22Rv1 (cell line): ENCODE measurements around the gene SLC6A13.

Experiments used
- H3K27ac ChIP-seq: fragments of 450-650 bp; 2 replicates; pipeline ENCODE4 v1.5.1; 2017
- ZFX ChIP-seq: fragments of 450-650 bp; IDR thresholded peaks from 2 replicates; pipeline ENCODE4 v1.6.1; 2017; ENCODE audit warnings: antibody characterized with exemption, borderline replicate concordance
- TF ChIP-seq, protein P1 (sequence below): fragments of 450-650 bp; IDR thresholded peaks from 2 replicates; pipeline ENCODE4 v1.5.1; 2017; ENCODE audit warnings: mild to moderate bottlenecking

The SLC6A13 gene

DNA sequence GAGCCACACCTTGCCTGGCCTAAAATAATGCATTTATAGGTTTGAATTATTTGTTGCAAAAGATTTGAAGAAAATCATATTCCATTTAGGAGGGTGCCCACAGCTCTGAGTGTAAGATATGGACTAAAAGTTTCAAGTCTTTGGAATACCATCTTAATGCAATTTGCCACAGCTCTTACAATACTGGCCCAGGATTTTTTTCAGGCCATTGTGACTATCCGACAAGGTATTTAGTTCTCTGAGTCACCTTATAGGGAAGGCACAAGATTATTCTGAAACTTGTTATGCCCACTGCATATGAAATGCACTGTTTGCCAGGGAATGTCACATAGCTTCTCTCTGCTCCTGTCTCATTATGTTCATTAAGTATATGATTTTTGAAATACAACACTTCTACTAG lies 29.6 kb upstream of the SLC6A13 start:
- H3K27ac ChIP-seq: no peak overlapping the region
- TF ChIP-seq, protein P1, sequence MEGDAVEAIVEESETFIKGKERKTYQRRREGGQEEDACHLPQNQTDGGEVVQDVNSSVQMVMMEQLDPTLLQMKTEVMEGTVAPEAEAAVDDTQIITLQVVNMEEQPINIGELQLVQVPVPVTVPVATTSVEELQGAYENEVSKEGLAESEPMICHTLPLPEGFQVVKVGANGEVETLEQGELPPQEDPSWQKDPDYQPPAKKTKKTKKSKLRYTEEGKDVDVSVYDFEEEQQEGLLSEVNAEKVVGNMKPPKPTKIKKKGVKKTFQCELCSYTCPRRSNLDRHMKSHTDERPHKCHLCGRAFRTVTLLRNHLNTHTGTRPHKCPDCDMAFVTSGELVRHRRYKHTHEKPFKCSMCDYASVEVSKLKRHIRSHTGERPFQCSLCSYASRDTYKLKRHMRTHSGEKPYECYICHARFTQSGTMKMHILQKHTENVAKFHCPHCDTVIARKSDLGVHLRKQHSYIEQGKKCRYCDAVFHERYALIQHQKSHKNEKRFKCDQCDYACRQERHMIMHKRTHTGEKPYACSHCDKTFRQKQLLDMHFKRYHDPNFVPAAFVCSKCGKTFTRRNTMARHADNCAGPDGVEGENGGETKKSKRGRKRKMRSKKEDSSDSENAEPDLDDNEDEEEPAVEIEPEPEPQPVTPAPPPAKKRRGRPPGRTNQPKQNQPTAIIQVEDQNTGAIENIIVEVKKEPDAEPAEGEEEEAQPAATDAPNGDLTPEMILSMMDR: no peak
- TF ChIP-seq ZFX: no peak

DNA sequence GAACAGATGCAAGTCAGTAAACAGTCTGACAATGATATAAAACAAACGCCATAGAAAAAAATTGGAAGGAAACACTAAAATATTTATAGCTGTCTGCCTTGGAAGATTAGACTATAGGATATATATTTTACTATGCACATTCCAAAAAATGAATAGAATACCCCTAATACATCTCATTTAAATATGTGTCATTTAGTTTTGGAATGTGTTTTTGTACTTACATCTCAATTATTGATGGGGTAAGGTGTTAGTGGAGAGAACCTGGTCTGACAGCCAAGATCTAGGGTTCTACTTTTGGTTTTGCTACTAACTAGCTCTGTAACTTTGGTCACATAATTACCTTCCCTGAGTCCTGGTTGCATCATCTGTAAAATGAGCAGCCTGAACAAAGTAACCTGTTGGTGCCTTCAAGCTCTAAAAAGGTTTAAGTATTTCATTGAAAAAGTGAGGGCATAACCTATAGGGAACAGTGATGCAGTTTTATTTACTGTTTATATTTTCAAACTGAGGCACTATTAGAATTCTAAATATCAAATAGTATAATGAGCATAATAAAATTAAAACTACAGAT lies 28.6 kb upstream of the SLC6A13 start:
- TF ChIP-seq, protein P1: no peak
- TF ChIP-seq ZFX: no peak

DNA sequence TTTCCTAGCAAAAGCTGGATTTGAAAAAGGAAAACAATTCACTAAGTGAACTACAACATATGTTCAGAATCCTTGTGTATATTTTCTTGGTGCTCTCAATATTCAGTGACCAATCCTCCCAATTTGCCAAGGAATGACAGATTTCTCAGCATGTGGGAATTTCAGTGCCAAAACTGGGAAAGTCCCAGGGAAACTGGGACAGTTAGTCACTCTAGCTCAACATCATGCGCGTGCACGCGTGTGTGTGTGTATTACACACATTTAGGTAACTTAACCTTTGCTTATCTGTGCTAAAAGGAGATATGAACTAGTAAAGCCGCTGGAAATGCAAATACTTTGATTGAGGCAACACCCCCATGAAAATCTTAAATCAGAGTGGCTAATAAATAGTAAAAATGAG lies 26.1 kb upstream of the SLC6A13 start:
- TF ChIP-seq, protein P1: no peak
- TF ChIP-seq ZFX: no peak
- no peak overlapping the region for H3K27ac ChIP-seq

More for the DNA sequence above, 28.6 kb upstream of the SLC6A13 start:
- no peak overlapping the region for H3K27ac ChIP-seq

DNA sequence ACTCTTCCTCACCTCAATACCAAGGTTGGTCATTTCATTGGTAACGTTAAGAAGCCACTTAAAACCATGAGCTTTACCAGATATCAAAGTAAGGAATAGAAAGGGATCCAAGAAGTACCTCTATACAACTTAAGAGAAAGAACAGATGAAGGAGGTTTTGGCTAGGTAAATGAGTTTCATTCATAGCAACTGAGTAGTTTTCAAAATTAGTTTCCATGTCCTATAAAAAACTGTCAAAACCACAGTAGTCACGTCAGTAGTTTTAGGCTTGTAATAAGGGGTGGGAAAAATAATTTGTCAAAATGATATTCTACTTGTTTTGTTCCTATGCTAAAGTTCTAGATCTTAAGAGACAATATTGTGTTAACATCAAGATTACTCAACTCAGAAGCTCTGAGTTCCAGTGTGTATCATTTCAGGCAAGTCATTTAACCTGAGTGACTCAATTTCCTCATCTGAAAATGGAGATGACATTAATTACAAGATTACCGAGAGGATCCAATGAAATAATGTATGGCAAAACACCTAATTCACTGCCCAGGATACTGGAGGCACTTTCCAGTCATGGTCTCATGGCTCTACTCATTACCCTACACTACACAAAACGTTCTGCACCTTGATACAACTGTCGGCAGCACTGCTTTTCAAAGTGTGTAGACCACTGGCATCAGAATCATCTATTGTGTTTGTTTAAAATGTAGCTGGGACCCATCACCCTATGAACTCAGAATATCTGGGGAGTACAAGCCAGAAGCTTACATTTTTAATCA lies 24.1 kb upstream of the SLC6A13 start:
- TF ChIP-seq ZFX: no peak
- TF ChIP-seq, protein P1: no peak
- no peak overlapping the region for H3K27ac ChIP-seq

- H3K27ac ChIP-seq: no peak overlapping the region
- TF ChIP-seq, protein P1: no peak
- no peak for TF ChIP-seq ZFX
Measured at GRCh38 chr12:278046-278445, 15.4 kb upstream of the SLC6A13 start.

GRCh38 chr12:275812-276211 lies 13.2 kb upstream of the SLC6A13 start:
- TF ChIP-seq ZFX: no peak
- TF ChIP-seq, protein P1: no peak
- H3K27ac ChIP-seq: no peak overlapping the region

GRCh38 chr12:273382-273781 lies 10.7 kb upstream of the SLC6A13 start:
- H3K27ac ChIP-seq: no peak overlapping the region
- TF ChIP-seq, protein P1: no peak
- no peak for TF ChIP-seq ZFX
